Measurements from ENCODE around the gene FCER1A.
"Not testable (repeated sequence)": the region's sequence is repeated elsewhere in the genome, so short reads cannot be mapped to it uniquely, and the experiment has no call there.

FCER1A gene

GRCh38 chr1:159302095-159302494 lies at the start of gene FCER1A:
FCER1A (plus strand) TSS chr1:159302336; CDS start chr1:159302365, 29 bp downstream.
- no peak for DNase-seq

GRCh38 chr1:159261311-159261710 lies 40.8 kb upstream of the FCER1A start:
- DNase-seq: no peak

- no peak for DNase-seq
Measured at GRCh38 chr1:159261721-159262494, 40.2 kb upstream of the FCER1A start.

GRCh38 chr1:159266832-159267231 lies 35.3 kb upstream of the FCER1A start:
- no peak for DNase-seq

- DNase-seq: no peak
Measured at GRCh38 chr1:159274631-159275030, 27.5 kb upstream of the FCER1A start.

GRCh38 chr1:159275891-159276290 lies 26.2 kb upstream of the FCER1A start:
- DNase-seq: no peak

- DNase-seq: no peak
Measured at GRCh38 chr1:159279773-159280172, 22.4 kb upstream of the FCER1A start.

- DNase-seq: no peak
Measured at GRCh38 chr1:159282118-159282517, 20.0 kb upstream of the FCER1A start.

GRCh38 chr1:159289060-159289459 lies 13.1 kb upstream of the FCER1A start:
- DNase-seq: no peak

GRCh38 chr1:159291424-159291823 lies 10.7 kb upstream of the FCER1A start:
- DNase-seq: no peak

GRCh38 chr1:159296706-159297375 lies 5.3 kb upstream of the FCER1A start:
- DNase-seq: no peak

GRCh38 chr1:159300146-159300545 lies 2.0 kb upstream of the FCER1A start:
- DNase-seq: no peak

- DNase-seq: no peak
Measured at GRCh38 chr1:159307346-159308020, 5.3 kb downstream of the FCER1A start.

- no peak for DNase-seq
Measured at GRCh38 chr1:159311679-159312078, 9.5 kb downstream of the FCER1A start.

- DNase-seq: no peak
Measured at GRCh38 chr1:159315381-159315780, 13.2 kb downstream of the FCER1A start.

- DNase-seq: no peak
Measured at GRCh38 chr1:159318784-159319551, 16.8 kb downstream of the FCER1A start.

GRCh38 chr1:159334797-159335196 lies 32.7 kb downstream of the FCER1A start:
- no peak for DNase-seq

- no peak for DNase-seq
Measured at GRCh38 chr1:159338018-159338417, 35.9 kb downstream of the FCER1A start.

- DNase-seq: no peak
Measured at GRCh38 chr1:159339536-159339935, 37.4 kb downstream of the FCER1A start.

GRCh38 chr1:159341736-159342135 lies 39.6 kb downstream of the FCER1A start:
- no peak for DNase-seq

GRCh38 chr1:159342761-159343425 lies 40.8 kb downstream of the FCER1A start:
- no peak for DNase-seq

GRCh38 chr1:159349374-159349773 lies 47.2 kb downstream of the FCER1A start:
- DNase-seq: not testable (repeated sequence)

- no peak for DNase-seq
Measured at GRCh38 chr1:159352436-159352835, 50.3 kb downstream of the FCER1A start.
